Measurements from ENCODE around the gene MRAS.
"Not testable (repeated sequence)": the region's sequence is repeated elsewhere in the genome, so short reads cannot be mapped to it uniquely, and the experiment has no call there.

The MRAS gene

GRCh38 chr3:138394156-138394555, 45.8 kb downstream of the MRAS start:
- no peak for DNase-seq

DNA sequence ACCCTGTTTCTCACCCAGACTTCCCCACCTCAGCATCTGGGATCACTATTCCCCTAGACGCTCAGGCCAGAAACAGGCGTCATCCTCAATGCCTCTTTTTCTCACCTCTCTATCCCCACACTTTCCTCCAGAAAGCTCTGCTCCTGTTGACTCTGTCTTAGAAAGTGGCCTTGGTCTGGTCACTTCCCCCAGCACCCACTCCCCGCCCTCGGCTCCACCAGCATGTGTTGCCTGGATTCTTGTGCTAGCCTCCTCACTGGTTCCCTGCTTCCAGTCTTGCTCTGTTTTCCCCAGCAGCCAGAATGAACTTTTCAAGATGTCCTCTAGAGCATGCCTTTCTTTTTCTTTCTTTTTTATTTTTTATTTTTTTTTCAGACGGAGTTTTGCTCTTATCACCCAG, 46.3 kb downstream of the MRAS start:
- DNase-seq: no peak

GRCh38 chr3:138395865-138396751, 47.7 kb downstream of the MRAS start:
- DNase-seq: no peak

- DNase-seq: no peak
Observed at GRCh38 chr3:138396752-138397410, 48.5 kb downstream of the MRAS start.

DNA sequence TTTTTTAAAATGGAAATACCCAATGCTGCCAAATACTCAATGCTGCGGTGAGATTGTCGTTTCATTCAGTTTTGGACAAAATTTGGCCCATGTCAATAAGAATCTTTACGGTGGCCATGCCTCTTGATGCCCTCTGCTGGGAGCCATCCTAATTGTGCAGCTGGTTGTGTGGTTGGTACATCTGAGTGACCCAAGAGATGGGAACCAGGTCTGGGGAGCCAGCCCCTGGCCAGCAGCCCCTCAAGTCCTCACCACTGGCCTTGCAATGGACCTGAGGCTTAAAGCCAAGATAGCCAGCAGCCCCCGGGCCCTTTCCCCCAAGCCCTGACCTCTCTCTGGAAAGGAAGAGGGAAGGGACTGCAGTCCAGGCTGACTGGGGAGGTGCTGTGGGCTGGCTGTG, 49.6 kb downstream of the MRAS start:
- no peak for DNase-seq

- no peak for DNase-seq
Observed at GRCh38 chr3:138398791-138399575, 50.6 kb downstream of the MRAS start.

DNA sequence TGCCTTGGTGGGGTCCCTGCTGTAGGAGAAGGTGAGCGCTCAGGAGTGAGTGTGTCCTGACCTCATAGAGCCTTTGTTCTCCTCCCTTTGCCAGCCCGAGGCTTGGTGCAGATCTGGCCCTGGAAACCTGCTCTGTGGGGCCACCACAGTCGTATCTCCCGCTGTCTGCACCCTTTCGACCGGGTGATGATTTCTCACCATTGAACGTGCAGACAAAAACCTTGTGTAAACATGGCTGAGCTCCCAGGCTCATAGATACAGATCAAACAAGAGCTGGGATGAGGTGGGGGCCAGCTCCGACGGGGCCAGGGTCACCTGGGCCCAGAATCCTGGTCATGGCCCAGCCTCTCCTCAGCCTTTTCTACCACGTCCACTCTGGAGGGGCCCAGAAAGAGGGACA, 51.4 kb downstream of the MRAS start:
- DNase-seq: no peak

DNA sequence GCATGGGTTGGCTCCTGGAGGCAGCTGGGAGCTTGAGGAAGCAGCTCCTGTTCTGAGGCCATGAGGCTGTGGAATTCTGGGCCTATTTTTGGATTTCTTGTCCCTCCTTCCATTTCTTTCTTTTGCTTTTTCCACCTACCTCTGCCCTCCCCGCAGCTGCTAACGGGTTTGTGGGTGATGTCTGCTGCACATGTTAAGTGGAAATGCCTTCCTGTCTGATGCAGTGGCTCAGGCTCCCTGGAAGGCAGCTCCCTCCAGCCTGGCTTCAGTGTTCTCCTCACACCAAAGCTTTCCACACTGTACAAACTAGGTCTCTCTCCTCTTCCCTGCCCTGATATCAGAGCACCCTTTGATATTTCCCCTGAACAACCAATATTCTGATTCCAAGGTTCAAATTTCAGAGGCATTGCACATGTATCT, 52.3 kb downstream of the MRAS start:
- no peak for DNase-seq

DNA sequence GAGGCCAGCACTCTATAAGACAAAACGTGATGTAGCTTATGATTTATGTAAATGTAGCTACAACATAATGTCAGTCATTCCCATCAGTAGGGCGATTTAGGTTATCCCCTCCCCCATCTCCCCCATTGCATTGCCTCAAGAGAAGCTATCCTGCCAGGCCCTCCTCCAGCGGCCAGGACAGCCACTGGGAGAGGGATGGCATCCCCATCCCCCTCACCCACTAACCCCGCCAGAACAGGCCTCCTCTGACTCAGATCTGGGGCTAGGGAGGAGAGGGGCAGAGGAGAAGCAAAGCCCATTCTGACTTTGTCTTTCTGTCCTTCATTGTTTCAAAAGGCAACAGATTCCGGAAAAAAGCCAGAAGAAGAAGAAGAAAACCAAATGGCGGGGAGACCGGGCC, 53.5 kb downstream of the MRAS start:
- no peak for DNase-seq

GRCh38 chr3:138404121-138404520, 55.7 kb downstream of the MRAS start:
- no peak for DNase-seq

DNA sequence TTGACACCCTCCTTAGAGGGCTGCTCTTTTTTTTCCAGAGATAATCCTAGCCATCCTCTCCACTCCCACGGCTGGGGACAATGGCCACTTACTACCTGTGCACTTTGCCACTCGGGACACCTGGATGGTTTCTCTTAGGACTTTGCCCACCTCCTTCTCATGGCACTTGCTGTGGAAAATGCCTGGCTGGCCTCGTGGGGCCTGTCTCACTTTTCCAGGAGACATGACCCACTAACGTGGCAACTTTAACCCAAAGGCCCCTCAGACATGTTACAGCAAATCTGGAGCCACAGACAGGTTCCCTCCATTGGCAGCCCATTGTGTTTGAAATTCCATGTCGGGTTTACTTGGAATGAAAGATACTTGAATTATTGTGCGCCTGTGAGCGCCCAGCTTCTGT, 56.6 kb downstream of the MRAS start:
- no peak for DNase-seq

DNA sequence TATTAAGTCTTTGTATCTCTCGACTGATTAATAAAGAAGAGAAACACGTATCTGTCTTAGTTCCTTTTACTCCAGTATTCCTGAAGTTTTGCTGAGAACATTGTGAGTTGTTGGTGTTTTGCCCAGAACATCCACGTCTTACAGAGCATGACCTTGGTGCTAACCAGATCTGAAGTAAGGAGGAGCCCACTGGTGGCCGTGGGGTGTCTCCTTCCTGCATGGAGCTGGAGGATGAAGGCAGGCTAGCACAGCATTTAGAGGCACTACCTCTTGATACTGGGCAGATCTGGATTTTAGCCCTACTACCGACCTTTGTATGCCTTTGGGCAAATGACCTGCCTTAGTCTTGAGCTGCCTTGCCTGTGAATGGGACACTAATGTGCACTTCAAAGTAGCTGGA, 57.1 kb downstream of the MRAS start:
- DNase-seq: no peak

GRCh38 chr3:138406606-138407005, 58.2 kb downstream of the MRAS start:
- DNase-seq: no peak

DNA sequence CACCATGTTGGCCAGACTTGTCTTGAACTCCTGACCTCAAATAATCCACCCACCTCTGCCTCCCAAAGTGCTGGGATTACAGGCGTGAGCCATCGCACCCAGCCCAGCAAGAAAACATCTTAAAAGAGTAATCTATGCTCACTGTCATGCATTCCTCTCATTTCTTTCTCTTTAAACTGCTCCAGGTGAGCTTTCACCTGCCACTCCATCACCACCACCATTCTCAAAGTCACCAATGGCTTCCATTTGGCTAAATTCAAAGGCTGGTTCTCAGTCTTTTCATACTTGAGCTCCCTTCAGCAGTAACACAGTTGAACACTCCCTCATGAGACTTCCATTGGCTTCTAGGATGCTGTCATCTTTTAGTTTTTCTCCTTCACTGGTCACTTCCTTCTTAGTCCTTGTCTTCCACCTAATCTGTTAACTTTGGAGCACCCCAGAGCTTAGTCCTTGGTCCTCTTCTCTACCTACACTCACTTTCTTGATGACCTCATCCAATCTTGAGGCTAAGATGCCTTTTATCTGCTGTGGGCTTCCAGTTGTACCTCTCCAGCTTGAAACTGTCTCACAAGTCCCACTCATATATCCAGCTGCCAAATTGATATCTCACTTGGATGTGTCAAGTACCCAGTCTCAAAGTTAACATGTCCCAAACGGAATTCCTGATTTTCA, 59.0 kb downstream of the MRAS start:
- no peak for DNase-seq

DNA sequence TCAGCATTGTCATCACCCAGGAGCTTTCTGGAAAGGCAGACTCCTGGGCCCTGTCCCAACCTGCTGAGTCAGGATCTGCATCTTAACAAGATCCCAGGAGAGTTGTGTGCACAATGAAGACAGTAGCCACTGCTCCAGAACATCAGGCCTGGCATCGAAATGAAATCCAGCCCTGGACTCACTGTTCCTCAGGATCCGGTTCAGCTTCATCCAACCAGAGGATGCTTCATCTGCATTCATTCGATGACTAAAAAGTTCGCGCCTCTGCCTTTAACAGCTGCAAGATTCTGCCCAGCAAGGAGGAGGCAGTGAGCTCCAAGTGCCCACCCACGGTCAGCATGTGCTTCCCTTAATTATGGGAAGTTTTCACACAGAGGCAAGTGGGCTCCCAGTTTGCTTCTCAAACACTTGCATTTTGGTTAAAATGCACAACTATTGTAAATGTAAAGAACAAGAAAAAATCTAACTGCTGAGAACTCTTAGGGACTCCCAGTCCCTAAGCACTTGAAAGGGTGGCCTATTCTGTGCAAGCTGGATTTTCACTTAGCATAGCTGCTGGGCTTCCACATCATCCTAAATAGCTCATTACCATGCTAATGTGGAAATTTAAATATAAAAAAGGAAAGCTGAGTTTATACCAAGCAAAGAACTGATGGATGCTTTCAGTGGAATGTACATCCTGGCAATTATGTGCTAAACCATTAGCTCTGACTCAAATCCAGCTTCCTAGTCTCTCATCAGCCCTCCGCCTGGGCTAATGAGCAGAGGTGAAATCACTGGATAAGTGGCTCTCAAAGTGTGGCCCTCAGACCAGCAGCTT, 60.6 kb downstream of the MRAS start:
- DNase-seq: no peak

DNA sequence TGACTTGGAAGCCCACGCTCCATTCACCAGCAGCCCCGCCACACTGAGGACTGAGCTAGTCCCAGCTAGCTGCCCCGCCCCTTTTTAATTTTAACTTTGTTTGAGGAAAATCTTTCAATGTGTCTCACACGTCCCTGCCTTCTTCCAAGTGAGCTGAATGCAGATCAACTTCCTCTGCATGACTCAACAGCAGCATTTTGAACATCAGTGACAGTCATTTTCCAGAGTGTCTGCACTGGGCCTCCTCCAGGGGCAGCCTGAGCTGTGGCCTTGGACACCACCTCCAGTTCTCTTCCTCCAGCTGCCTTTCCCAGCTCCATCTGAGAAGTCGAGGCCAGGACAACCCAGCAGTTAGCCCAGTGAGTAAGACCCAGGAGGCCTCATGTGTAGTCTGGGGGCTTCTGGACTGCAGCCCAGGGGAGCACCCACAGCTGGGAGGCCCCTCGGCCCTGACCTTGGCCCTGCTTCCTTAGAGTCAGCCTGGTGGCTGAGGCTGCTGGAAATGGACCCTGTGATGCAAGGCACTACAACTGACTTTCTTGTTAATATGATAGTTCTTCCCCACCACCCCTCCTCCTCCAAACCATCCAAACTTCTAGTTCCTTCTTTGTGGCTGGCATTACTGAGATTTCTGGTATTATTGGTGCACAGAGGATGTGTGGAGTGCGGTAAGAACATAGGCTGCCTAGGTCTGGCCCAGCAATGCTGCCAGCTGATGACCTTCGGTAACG, 64.6 kb downstream of the MRAS start:
- DNase-seq: no peak

GRCh38 chr3:138416236-138416635, 67.9 kb downstream of the MRAS start:
- DNase-seq: not testable (repeated sequence)

GRCh38 chr3:138417559-138417982, 69.2 kb downstream of the MRAS start:
- peak; percentile 76 for DNase-seq

DNA sequence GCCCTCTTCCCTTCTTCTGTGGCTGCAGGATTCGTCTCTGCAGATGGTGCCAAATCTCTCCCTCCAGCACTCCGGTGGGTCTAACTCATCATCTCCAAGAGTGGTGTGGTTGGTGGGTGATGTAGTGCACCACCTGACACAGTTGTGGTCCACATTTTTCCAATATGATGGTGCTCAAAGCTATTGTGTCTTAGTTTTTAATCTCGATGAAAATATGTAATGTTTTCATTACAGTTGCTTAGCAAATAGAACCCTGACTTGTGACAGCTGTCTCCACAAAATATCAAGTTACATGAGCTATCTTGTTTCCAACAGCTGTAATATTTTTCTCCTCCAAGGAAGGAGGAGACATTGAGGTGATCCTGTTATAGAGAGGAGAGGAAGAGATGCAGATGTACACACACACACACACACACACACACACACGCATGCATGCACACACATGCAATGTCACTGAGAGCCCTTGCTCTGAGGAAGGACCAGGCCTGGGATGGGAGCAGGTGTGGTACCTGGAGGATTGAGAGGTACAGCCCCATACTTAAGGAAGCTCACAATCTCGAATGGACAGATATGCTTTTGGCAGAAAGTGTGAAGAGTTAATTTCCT, 70.3 kb downstream of the MRAS start:
- no peak for DNase-seq

- no peak for DNase-seq
Observed at GRCh38 chr3:138423316-138423715, 74.9 kb downstream of the MRAS start.

DNA sequence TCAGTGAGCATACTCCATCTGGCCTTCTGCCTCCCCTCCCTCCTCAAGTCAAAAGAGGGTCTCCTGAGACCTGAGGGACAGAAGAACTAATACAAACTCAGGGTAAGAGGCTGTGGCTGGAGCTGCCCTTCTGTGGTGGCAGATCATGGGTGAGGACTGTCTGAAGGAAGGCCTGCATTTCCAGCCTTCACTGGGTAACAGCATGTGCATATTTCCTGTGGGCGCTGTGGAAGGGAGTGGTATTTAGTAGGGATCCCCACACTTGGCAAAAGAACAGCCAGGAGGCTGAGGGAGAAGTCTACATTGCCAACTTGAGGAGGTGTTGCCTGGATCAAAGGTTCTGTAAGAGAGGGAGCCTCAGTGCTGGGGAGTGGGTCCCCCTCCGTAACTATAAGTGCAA, 75.9 kb downstream of the MRAS start:
- DNase-seq: no peak
